GM18909 (cell line): ENCODE measurements around the gene SEPSECS.
A peak's percentile ranks its signal among the peaks of the same experiment; 100 is the strongest.
"Not testable (repeated sequence)": the region's sequence is repeated elsewhere in the genome, so short reads cannot be mapped to it uniquely, and the experiment has no call there.

ENCODE experiments used
- ATAC-seq: cut with Tn5 transposase; IDR thresholded peaks from one replicate; pipeline ENCODE4 v1.9.1; 2021; ENCODE audit warnings: mild to moderate bottlenecking; ENCODE audit not compliant: unreplicated experiment, poor library complexity

The SEPSECS gene

GRCh38 chr4:25089051-25089763 is 71.0 kb downstream of the SEPSECS start:
- ATAC-seq, result no peak

GRCh38 chr4:25088093-25088952 is 71.9 kb downstream of the SEPSECS start:
- peak; percentile 64 for ATAC-seq

- no peak for ATAC-seq
Measured at GRCh38 chr4:25085671-25086070, 74.6 kb downstream of the SEPSECS start.

GRCh38 chr4:25083441-25083840 is 76.8 kb downstream of the SEPSECS start:
- not testable (repeated sequence) for ATAC-seq

GRCh38 chr4:25081866-25082471 is 78.3 kb downstream of the SEPSECS start:
- ATAC-seq, result no peak

GRCh38 chr4:25080571-25080970 is 79.7 kb downstream of the SEPSECS start:
- no peak for ATAC-seq

GRCh38 chr4:25078523-25078922 is 81.7 kb downstream of the SEPSECS start:
- ATAC-seq, result no peak

GRCh38 chr4:25076625-25077398 is 83.4 kb downstream of the SEPSECS start:
- no peak for ATAC-seq

- ATAC-seq, result no peak
Measured at GRCh38 chr4:25075851-25076250, 84.4 kb downstream of the SEPSECS start.

- no peak for ATAC-seq
Measured at GRCh38 chr4:25075129-25075528, 85.1 kb downstream of the SEPSECS start.

GRCh38 chr4:25070545-25070944 is 89.7 kb downstream of the SEPSECS start:
- no peak for ATAC-seq
